ENCODE data around the gene KRT32. TPM values are rescaled to one million over a fixed set of nuclear protein-coding genes. Genes with fewer than 3 reads are reported as not detected.

The KRT32 gene
- total RNA-seq, 2 experiments from 2014 or later = not detected

DNA sequence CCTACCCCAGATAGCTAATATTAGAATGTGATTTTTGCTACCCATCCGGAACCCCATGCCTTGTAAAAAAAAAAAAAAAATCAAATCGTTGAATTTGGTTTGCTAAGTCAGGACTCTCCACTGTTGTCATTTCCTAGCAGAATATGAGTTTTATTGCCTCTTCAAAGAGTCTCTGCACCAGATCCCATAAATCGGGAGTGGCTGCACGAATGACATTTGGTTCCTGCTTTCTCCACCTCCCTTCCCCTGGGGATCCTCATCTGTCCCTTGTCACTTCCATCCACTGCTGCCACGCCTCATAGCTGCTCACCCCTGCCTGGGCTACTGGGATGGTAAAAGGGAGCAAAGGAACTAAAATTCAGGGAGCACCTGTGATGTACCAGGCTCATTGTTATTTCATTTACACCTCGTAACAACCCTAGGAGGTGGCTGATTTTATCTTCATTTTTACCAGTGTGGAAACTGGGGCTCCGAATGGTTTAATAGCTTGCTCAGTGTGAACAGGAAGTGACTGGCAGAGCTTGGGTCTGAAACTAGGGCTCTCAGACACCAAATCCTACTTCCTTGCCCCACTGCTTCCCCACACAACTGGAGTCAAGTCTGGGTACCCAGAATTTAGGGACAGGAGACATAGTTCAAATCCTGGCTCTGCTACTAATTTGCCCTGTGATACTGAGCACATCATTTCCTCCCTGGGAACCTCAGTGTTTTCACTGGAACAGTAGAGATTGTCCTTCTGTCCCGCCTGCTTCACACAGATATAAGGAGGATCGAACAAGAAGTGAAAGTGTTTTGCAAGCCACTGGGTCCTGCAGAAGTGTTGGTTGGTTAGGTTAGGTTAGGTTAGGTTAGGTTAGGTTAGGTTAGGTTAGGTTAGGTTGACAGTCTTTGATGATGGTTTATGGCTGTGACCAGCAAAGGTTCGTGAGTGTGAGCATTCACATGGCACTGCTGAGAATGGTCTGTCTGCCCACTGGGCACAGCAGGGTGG lies 23.1 kb upstream of the KRT32 start:
- DNase-seq (no peak), ATAC-seq (no peak)
- Mint-ChIP-seq H3K9me3 (ENCODE audit: insufficient read depth) (no peaks in the 10 kb centered on the region), H3K27me3 (ENCODE audit: low read depth) (no peaks in the 10 kb centered on the region), H3K36me3 (ENCODE audit: low read depth) (no peaks in the 10 kb centered on the region), H3K4me1 (ENCODE audit: low read depth) (peaks cover 2% of the 10 kb centered on the region), H3K4me3 (no peak overlapping the region), H3K27ac (no peak overlapping the region)
- ChIA-PET CTCF (interaction anchor here (0.6 kb wide), 2 partner anchors 18 to 451 kb away, joined by 3 read pairs; no protein-coding TSS in a partner anchor), POLR2A (no interaction called here)

GRCh38 chr17:41489531-41489930 lies 22.3 kb upstream of the KRT32 start, which contains the start of gene KRT36:
TSS of gene KRT36 (minus strand) at chr17:41489910. CDS start at chr17:41489864, 46 bp downstream.
- H3K27me3 Mint-ChIP-seq (ENCODE audit: low read depth) = no peaks in the 10 kb centered on the region
- no peak within 1 kb of the TSS for H3K27ac Mint-ChIP-seq
- H3K36me3 Mint-ChIP-seq (ENCODE audit: low read depth) = no peaks in the 10 kb centered on the region
- ChIA-PET POLR2A (no interaction called here), CTCF (interaction anchor here (1.8 kb wide), 1 partner anchor 173 kb away, joined by 7 read pairs; no protein-coding TSS in a partner anchor)
- no peaks in the 10 kb centered on the region for H3K9me3 Mint-ChIP-seq (ENCODE audit: insufficient read depth)
- ATAC-seq (no peak), DNase-seq (no peak)
- peaks cover 2% of the 10 kb centered on the region for H3K4me1 Mint-ChIP-seq (ENCODE audit: low read depth)
- no peak within 1 kb of the TSS for H3K4me3 Mint-ChIP-seq

DNA sequence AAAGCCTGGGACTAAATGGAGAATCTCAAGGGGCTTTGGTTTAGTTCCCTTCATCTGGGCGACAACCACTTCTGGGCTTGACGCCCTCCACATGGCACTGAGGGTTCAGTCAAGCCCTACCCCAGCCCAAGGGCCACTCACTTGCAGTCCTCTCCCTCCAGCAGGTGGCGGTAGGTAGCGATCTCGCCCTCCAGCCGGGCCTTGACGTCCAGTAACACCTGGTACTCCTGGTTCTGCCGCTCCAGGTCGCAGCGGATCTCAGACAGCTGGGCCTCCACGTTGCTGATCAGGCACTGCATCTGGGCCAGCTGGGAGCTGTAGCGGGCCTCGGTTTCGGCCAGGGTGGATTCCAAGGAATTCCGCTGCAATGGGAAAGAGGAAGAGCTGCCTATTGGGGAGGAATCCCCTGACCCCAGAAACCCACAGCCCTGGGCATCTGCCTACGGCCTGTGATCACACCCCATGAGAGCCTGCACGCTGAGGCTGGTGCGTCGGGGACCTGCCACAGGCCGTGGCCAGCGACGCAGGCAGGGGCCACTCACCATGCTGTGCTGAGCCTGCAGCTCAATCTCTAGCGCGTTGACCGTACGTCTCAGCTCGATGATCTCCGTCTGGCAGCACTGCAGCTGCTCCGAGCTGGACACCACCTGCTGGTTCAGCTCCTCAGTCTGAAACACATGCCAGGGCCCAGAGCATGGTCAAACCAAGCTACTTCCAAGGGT lies 19.8 kb upstream of the KRT32 start:
- DNase-seq (peak; percentile 49), ATAC-seq (no peak)
- no peak overlapping the region for H3K27ac Mint-ChIP-seq
- H3K4me3 Mint-ChIP-seq = no peak overlapping the region
- CTCF ChIA-PET = interaction anchor here (0.7 to 1.1 kb wide), 4 partner anchors 28 to 162 kb away, joined by 3 to 4 read pairs (median 4); no protein-coding TSS in a partner anchor
- POLR2A ChIA-PET = no interaction called here
- no peaks in the 10 kb centered on the region for H3K36me3 Mint-ChIP-seq (ENCODE audit: low read depth)
- H3K27me3 Mint-ChIP-seq (ENCODE audit: low read depth) = peaks cover 3% of the 10 kb centered on the region
- H3K9me3 Mint-ChIP-seq (ENCODE audit: insufficient read depth) = no peaks in the 10 kb centered on the region
- H3K4me1 Mint-ChIP-seq (ENCODE audit: low read depth) = peaks cover 2% of the 10 kb centered on the region

- no peaks in the 10 kb centered on the region for H3K36me3 Mint-ChIP-seq (ENCODE audit: low read depth)
- H3K9me3 Mint-ChIP-seq (ENCODE audit: insufficient read depth) = no peaks in the 10 kb centered on the region
- H3K27ac Mint-ChIP-seq = no peak overlapping the region
- peaks cover 2% of the 10 kb centered on the region for H3K4me1 Mint-ChIP-seq (ENCODE audit: low read depth)
- DNase-seq (no peak), ATAC-seq (no peak)
- ChIA-PET CTCF (interaction anchor here (1.0 kb wide), 1 partner anchor 162 kb away, joined by 4 read pairs; no protein-coding TSS in a partner anchor), POLR2A (no interaction called here)
- H3K4me3 Mint-ChIP-seq = no peak overlapping the region
- peaks cover 3% of the 10 kb centered on the region for H3K27me3 Mint-ChIP-seq (ENCODE audit: low read depth)
Measured at GRCh38 chr17:41486316-41486715, 19.1 kb upstream of the KRT32 start.

- ChIA-PET POLR2A (interaction anchor here (0.6 kb wide), 1 partner anchor 446 kb away, joined by 3 read pairs; no protein-coding TSS in a partner anchor), CTCF (interaction anchor here (1.4 kb wide), 1 partner anchor 64 kb away, joined by 4 read pairs; no protein-coding TSS in a partner anchor)
- Mint-ChIP-seq H3K27ac (no peak overlapping the region), H3K36me3 (ENCODE audit: low read depth) (no peaks in the 10 kb centered on the region), H3K4me1 (ENCODE audit: low read depth) (peaks cover 2% of the 10 kb centered on the region), H3K9me3 (ENCODE audit: insufficient read depth) (no peaks in the 10 kb centered on the region), H3K27me3 (ENCODE audit: low read depth) (peaks cover 3% of the 10 kb centered on the region), H3K4me3 (no peak overlapping the region)
- DNase-seq = no peak
- no peak for ATAC-seq
Measured at GRCh38 chr17:41484920-41485904, 18.0 kb upstream of the KRT32 start.

- H3K4me1 Mint-ChIP-seq (ENCODE audit: low read depth) = no peaks in the 10 kb centered on the region
- DNase-seq (no peak), ATAC-seq (no peak)
- no peak overlapping the region for H3K4me3 Mint-ChIP-seq
- H3K36me3 Mint-ChIP-seq (ENCODE audit: low read depth) = no peaks in the 10 kb centered on the region
- H3K27ac Mint-ChIP-seq = no peak overlapping the region
- H3K9me3 Mint-ChIP-seq (ENCODE audit: insufficient read depth) = no peaks in the 10 kb centered on the region
- H3K27me3 Mint-ChIP-seq (ENCODE audit: low read depth) = peaks cover 3% of the 10 kb centered on the region
- CTCF ChIA-PET = interaction anchor here (0.8 to 1.4 kb wide), 2 partner anchors 65 to 582 kb away, joined by 3 to 4 read pairs; no protein-coding TSS in a partner anchor
- POLR2A ChIA-PET = interaction anchor here (0.6 kb wide), 1 partner anchor 445 kb away, joined by 3 read pairs; no protein-coding TSS in a partner anchor
Measured at GRCh38 chr17:41483991-41484826, 17.0 kb upstream of the KRT32 start.

DNA sequence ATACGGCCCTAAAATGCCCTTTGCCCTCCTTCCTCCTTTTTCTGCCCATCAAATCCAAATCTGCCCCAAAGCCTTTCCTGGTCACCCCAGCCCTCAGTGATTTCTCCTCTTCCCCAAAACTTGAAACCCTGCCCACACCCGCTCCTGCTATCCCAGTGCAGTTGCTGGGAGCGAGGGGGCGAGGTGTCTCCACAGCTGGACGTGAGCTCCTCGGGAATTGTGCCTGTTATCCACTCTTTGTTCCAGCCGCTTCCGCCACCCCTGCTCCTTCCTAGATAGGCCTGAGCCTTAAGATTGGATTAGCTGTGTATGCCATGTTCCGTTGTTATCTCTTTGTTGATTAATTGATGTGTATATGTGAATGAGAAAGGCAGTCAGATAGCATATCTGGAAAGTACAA lies 16.3 kb upstream of the KRT32 start:
- no peak for ATAC-seq
- H3K27me3 Mint-ChIP-seq (ENCODE audit: low read depth) = peaks cover 3% of the 10 kb centered on the region
- no peak overlapping the region for H3K4me3 Mint-ChIP-seq
- no peak for DNase-seq
- no peaks in the 10 kb centered on the region for H3K9me3 Mint-ChIP-seq (ENCODE audit: insufficient read depth)
- ChIA-PET CTCF (interaction anchor here (0.8 to 1.4 kb wide), 2 partner anchors 66 to 582 kb away, joined by 3 to 4 read pairs; no protein-coding TSS in a partner anchor), POLR2A (no interaction called here)
- H3K36me3 Mint-ChIP-seq (ENCODE audit: low read depth) = no peaks in the 10 kb centered on the region
- no peak overlapping the region for H3K27ac Mint-ChIP-seq
- H3K4me1 Mint-ChIP-seq (ENCODE audit: low read depth) = no peaks in the 10 kb centered on the region

DNA sequence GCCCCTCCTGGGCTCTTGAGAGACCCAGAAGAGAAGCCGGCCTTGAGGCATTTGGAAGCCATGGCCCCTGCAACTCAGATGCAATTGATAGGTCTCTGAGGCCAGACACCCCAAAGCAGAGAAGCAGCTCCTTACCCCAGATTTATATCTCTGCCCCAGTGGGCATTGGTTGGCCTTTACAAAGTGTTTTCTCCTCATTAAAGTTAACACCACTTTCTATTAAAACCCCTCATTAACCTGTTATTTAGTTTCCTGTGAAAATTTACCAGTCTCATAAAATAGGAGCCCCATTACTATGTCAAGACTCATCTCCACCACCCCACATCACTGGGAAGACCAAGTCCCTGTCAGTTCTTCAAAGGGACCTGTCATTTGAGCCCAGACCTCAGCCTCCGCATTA lies 13.8 kb upstream of the KRT32 start, which contains the start of gene KRT35:
KRT35 (minus strand) TSS at position 116 of the 400 bp plus-strand sequence; CDS start at position 62, 54 bp downstream.
- no peak within 1 kb of the TSS for H3K4me3 Mint-ChIP-seq
- no peaks in the 10 kb centered on the region for H3K4me1 Mint-ChIP-seq (ENCODE audit: low read depth)
- ATAC-seq = no peak
- DNase-seq = no peak
- ChIA-PET POLR2A (no interaction called here), CTCF (interaction anchor here (1.4 kb wide), 1 partner anchor 182 kb away, joined by 3 read pairs; no protein-coding TSS in a partner anchor)
- H3K36me3 Mint-ChIP-seq (ENCODE audit: low read depth) = no peaks in the 10 kb centered on the region
- no peaks in the 10 kb centered on the region for H3K9me3 Mint-ChIP-seq (ENCODE audit: insufficient read depth)
- H3K27me3 Mint-ChIP-seq (ENCODE audit: low read depth) = peaks cover 3% of the 10 kb centered on the region
- no peak within 1 kb of the TSS for H3K27ac Mint-ChIP-seq

GRCh38 chr17:41480581-41480980 lies 13.4 kb upstream of the KRT32 start:
- no peaks in the 10 kb centered on the region for H3K36me3 Mint-ChIP-seq (ENCODE audit: low read depth)
- DNase-seq (no peak), ATAC-seq (no peak)
- no peaks in the 10 kb centered on the region for H3K9me3 Mint-ChIP-seq (ENCODE audit: insufficient read depth)
- H3K4me1 Mint-ChIP-seq (ENCODE audit: low read depth) = no peaks in the 10 kb centered on the region
- POLR2A ChIA-PET = no interaction called here
- H3K27me3 Mint-ChIP-seq (ENCODE audit: low read depth) = peaks cover 3% of the 10 kb centered on the region
- no peak overlapping the region for H3K4me3 Mint-ChIP-seq
- CTCF ChIA-PET = no interaction called here
- no peak overlapping the region for H3K27ac Mint-ChIP-seq

DNA sequence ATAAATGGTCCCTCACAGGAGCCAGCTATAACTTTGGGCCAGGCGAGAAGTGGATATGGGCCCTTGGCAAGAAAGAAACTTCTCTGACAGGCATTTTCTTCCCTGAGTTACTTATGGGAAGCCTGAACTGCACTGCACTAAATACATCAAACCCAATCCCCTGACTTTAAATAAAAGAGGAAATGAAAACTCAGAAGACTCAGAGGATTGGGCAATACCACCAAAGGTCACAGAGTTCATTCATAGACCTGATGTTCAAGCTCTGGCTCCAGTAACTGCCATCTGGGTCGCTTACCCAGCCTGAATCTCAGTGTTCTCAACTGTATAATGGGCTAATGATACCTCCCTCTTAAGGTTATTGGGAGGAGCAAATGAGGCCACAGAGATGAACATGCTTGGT lies 12.9 kb upstream of the KRT32 start:
- H3K4me1 Mint-ChIP-seq (ENCODE audit: low read depth) = no peaks in the 10 kb centered on the region
- peaks cover 3% of the 10 kb centered on the region for H3K27me3 Mint-ChIP-seq (ENCODE audit: low read depth)
- H3K9me3 Mint-ChIP-seq (ENCODE audit: insufficient read depth) = no peaks in the 10 kb centered on the region
- no peaks in the 10 kb centered on the region for H3K36me3 Mint-ChIP-seq (ENCODE audit: low read depth)
- ChIA-PET CTCF (no interaction called here), POLR2A (no interaction called here)
- ATAC-seq (no peak), DNase-seq (no peak)
- no peak overlapping the region for H3K27ac Mint-ChIP-seq
- no peak overlapping the region for H3K4me3 Mint-ChIP-seq
